SK-N-SH treated with all-trans-retinoic acid at 6 μM for 48 hours (cell line): ENCODE results near the gene LRRIQ1.
A peak's percentile ranks its signal among the peaks of the same experiment; 100 is the strongest.
"Not testable (repeated sequence)": the region's sequence is repeated elsewhere in the genome, so short reads cannot be mapped to it uniquely, and the experiment has no call there.

Experiments used
- ATAC-seq: fragments of 200-7000 bp; cut with Tn5 transposase; 3 replicates; pipeline ENCODE4 v1.9.1; 2020; ENCODE audit warnings: mild to moderate bottlenecking, moderate library complexity
- ARNTL ChIP-seq: fragments of 450-650 bp; formaldehyde crosslinking; IDR thresholded peaks from 2 replicates; pipeline ENCODE4 v1.5.0; 2020; ENCODE audit warnings: low read depth, mild to moderate bottlenecking, moderate library complexity, borderline replicate concordance
- BACH2 ChIP-seq: fragments of 250-450 bp; sonication (Bioruptor Pico); IDR thresholded peaks from 2 replicates; pipeline ENCODE4 v1.9.0; 2021; ENCODE audit warnings: mild to moderate bottlenecking, borderline replicate concordance
- CSDC2 ChIP-seq: fragments of 250-450 bp; sonication (Bioruptor Pico); IDR thresholded peaks from 2 replicates; pipeline ENCODE4 v1.5.0; 2020; ENCODE audit warnings: mild to moderate bottlenecking, moderate library complexity
- CSRNP3 ChIP-seq: fragments of 250-450 bp; sonication (Bioruptor Pico); IDR thresholded peaks from 2 replicates; pipeline ENCODE4 v1.5.1; 2021; ENCODE audit warnings: mild to moderate bottlenecking, moderate library complexity
- ESRRG ChIP-seq: fragments of 250-450 bp; sonication (Bioruptor Pico); IDR thresholded peaks from 2 replicates; pipeline ENCODE4 v1.6.1; 2021; ENCODE audit warnings: mild to moderate bottlenecking
- GLIS3 ChIP-seq: fragments of 250-450 bp; sonication (Bioruptor Pico); IDR thresholded peaks from 2 replicates; pipeline ENCODE4 v1.5.0; 2020; ENCODE audit warnings: mild to moderate bottlenecking, moderate library complexity
- OSR1 ChIP-seq: fragments of 250-450 bp; sonication (Bioruptor Pico); IDR thresholded peaks from 2 replicates; pipeline ENCODE4 v1.8.0; 2022; ENCODE audit warnings: moderate library complexity, mild to moderate bottlenecking, inconsistent platforms
- PPARA ChIP-seq: fragments of 250-450 bp; sonication (Bioruptor Pico); IDR thresholded peaks from 2 replicates; pipeline ENCODE4 v1.5.0; 2020; ENCODE audit warnings: mild to moderate bottlenecking, borderline replicate concordance
- RARB ChIP-seq: fragments of 250-450 bp; sonication (Bioruptor Pico); IDR thresholded peaks from 2 replicates; pipeline ENCODE4 v1.8.0; 2021; ENCODE audit warnings: mild to moderate bottlenecking, moderate library complexity
- TCF4 ChIP-seq: fragments of 250-450 bp; sonication (Bioruptor Pico); IDR thresholded peaks from 2 replicates; pipeline ENCODE4 v1.8.0; 2021; ENCODE audit warnings: mild to moderate bottlenecking, moderate library complexity, borderline replicate concordance
- TSHZ2 ChIP-seq: fragments of 250-450 bp; sonication (Bioruptor Pico); IDR thresholded peaks from 2 replicates; pipeline ENCODE4 v1.5.0; 2020; ENCODE audit warnings: mild to moderate bottlenecking, moderate library complexity
- ZC3H10 ChIP-seq: fragments of 250-450 bp; sonication (Bioruptor Pico); IDR thresholded peaks from 2 replicates; pipeline ENCODE4 v1.5.1; 2021; ENCODE audit warnings: mild to moderate bottlenecking, moderate library complexity
- ZFP3 ChIP-seq: fragments of 250-450 bp; sonication (Bioruptor Pico); IDR thresholded peaks from 2 replicates; pipeline ENCODE4 v1.5.0; 2020; ENCODE audit warnings: mild to moderate bottlenecking, moderate library complexity
- ZFP30 ChIP-seq: fragments of 450-650 bp; formaldehyde crosslinking; IDR thresholded peaks from 2 replicates; pipeline ENCODE4 v1.5.0; 2022; ENCODE audit warnings: mild to moderate bottlenecking, moderate library complexity
- ZNF565 ChIP-seq: fragments of 450-650 bp; formaldehyde crosslinking; conservative IDR thresholded peaks from 2 replicates; pipeline ENCODE4 v1.5.0; 2020; ENCODE audit warnings: low read depth, mild to moderate bottlenecking, moderate library complexity
- ZNF8 ChIP-seq: fragments of 450-650 bp; formaldehyde crosslinking; IDR thresholded peaks from 2 replicates; pipeline ENCODE4 v1.5.0; 2020; ENCODE audit warnings: mild to moderate bottlenecking, moderate library complexity
- TF ChIP-seq, protein P1 (sequence below): fragments of 250-450 bp; sonication (Bioruptor Pico); IDR thresholded peaks from 2 replicates; pipeline ENCODE4 v1.8.0; 2021; ENCODE audit warnings: low read depth, mild to moderate bottlenecking, moderate library complexity, borderline replicate concordance
- TF ChIP-seq, protein P2 (sequence below): fragments of 250-450 bp; sonication (Bioruptor Pico); IDR thresholded peaks from 2 replicates; pipeline ENCODE4 v1.8.0; 2020; ENCODE audit warnings: mild to moderate bottlenecking, moderate library complexity, borderline replicate concordance

LRRIQ1 gene

GRCh38 chr12:85002778-85003296, 33.3 kb upstream of the LRRIQ1 start (continued):
- TF ChIP-seq ARNTL (no peak), OSR1 (no peak), ZFP30 (CRISPR knock-in tag) (no peak), TCF4 (CRISPR knock-in tag) (no peak), RARB (CRISPR knock-in tag) (no peak)

DNA sequence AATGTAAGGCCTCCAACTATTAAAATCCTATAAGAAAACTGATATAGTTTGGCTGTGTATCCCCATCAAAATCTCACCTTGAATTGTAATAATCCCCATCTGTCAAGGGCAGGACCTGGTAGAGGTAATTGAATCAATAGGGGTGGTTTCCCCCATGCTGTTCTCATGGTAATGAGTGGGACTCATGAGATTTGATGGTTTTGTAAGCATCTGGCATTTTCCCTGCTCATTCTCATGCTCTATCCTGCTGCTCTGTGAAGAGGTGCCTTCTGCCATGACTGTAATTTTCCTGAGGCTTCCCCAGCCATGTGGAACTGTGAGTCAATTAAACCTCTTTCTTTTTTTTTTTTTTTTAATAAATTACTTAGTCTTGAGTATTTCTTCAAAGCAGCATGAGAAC, 31.9 kb upstream of the LRRIQ1 start:
- ATAC-seq = no peak
- TF ChIP-seq CSDC2 (CRISPR knock-in tag) (no peak), ZNF8 (no peak), TCF4 (CRISPR knock-in tag) (no peak), ZC3H10 (CRISPR knock-in tag) (no peak)
- TF ChIP-seq, protein P1, sequence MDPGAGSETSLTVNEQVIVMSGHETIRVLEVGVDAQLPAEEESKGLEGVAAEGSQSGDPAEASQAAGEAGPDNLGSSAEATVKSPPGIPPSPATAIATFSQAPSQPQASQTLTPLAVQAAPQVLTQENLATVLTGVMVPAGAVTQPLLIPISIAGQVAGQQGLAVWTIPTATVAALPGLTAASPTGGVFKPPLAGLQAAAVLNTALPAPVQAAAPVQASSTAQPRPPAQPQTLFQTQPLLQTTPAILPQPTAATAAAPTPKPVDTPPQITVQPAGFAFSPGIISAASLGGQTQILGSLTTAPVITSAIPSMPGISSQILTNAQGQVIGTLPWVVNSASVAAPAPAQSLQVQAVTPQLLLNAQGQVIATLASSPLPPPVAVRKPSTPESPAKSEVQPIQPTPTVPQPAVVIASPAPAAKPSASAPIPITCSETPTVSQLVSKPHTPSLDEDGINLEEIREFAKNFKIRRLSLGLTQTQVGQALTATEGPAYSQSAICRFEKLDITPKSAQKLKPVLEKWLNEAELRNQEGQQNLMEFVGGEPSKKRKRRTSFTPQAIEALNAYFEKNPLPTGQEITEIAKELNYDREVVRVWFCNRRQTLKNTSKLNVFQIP (CRISPR knock-in tag) = no peak

DNA sequence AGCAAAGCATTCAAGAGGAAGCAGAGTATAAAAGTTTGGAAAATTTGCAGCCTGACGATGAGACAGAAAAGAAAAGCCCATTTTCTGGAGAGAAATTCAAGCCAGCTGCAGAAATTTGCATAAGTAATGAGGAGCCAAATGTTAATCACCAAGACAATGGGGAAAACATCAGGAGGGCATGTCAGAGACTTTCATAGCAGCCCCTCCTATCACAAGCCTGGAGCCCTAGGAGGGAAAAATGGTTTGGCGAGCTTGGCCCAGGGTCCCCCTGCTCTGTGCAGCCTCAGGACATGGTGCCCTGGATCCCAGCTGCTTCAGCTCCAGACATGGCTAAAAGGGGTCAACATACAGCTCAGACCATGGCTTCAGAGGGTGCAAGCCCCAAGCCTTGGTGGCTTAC, 31.1 kb upstream of the LRRIQ1 start:
- ATAC-seq = not testable (repeated sequence)

DNA sequence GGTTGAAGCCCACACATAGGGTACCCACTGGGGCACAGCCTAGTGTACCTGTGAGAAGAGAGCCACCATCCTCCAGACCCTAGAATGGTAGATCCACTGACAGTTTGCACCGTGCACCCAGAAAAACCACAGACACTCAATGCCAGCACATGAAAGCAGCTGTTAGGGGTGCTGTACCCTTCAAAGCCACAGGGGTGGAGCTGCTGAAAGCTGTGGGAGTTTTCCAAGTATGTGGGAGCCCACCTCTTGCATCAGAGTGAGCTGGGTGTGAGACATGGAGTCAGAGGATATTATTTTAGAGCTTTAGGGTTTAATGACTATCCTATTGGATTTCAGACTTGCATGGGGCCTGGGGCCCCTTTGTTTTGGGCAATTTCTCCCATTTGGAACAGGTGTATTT, 30.5 kb upstream of the LRRIQ1 start:
- TF ChIP-seq OSR1 = no peak
- no peak for TF ChIP-seq ZC3H10 (CRISPR knock-in tag)
- no peak for TF ChIP-seq GLIS3
- no peak for TF ChIP-seq BACH2
- TF ChIP-seq ZNF8 = no peak
- ATAC-seq = no peak

GRCh38 chr12:85006206-85006605, 29.9 kb upstream of the LRRIQ1 start:
- ATAC-seq = no peak
- TF ChIP-seq ESRRG (CRISPR knock-in tag) = no peak
- TF ChIP-seq TCF4 (CRISPR knock-in tag) = no peak
- no peak for TF ChIP-seq ZFP3 (CRISPR knock-in tag)
- TF ChIP-seq TSHZ2 (CRISPR knock-in tag) = no peak
- TF ChIP-seq ZFP30 (CRISPR knock-in tag) = no peak
- no peak for TF ChIP-seq CSDC2 (CRISPR knock-in tag)
- TF ChIP-seq ARNTL = no peak
- TF ChIP-seq BACH2 = no peak
- no peak for TF ChIP-seq PPARA (CRISPR knock-in tag)
- TF ChIP-seq ZNF565 = no peak
- TF ChIP-seq, protein P2, sequence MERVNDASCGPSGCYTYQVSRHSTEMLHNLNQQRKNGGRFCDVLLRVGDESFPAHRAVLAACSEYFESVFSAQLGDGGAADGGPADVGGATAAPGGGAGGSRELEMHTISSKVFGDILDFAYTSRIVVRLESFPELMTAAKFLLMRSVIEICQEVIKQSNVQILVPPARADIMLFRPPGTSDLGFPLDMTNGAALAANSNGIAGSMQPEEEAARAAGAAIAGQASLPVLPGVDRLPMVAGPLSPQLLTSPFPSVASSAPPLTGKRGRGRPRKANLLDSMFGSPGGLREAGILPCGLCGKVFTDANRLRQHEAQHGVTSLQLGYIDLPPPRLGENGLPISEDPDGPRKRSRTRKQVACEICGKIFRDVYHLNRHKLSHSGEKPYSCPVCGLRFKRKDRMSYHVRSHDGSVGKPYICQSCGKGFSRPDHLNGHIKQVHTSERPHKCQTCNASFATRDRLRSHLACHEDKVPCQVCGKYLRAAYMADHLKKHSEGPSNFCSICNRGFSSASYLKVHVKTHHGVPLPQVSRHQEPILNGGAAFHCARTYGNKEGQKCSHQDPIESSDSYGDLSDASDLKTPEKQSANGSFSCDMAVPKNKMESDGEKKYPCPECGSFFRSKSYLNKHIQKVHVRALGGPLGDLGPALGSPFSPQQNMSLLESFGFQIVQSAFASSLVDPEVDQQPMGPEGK (CRISPR knock-in tag) = no peak
- TF ChIP-seq GLIS3 = no peak

GRCh38 chr12:85007836-85008235, 28.3 kb upstream of the LRRIQ1 start:
- no peak for ATAC-seq
- TF ChIP-seq BACH2 (no peak), ARNTL (no peak)

- ATAC-seq = peak; percentile 82
These were observed 19.7 kb upstream of the LRRIQ1 start for GRCh38 chr12:85016413-85016812.

More at GRCh38 chr12:85016413-85016812, 19.7 kb upstream of the LRRIQ1 start:
- no peak for TF ChIP-seq CSRNP3 (CRISPR knock-in tag)
- TF ChIP-seq ZFP30 (CRISPR knock-in tag) = no peak
- no peak for TF ChIP-seq ZC3H10 (CRISPR knock-in tag)
- TF ChIP-seq RARB (CRISPR knock-in tag) = no peak
- TF ChIP-seq, protein P1 (CRISPR knock-in tag) = no peak
- TF ChIP-seq BACH2 = no peak
